ENCODE measurements around the gene PRKD1.

Gene PRKD1

DNA sequence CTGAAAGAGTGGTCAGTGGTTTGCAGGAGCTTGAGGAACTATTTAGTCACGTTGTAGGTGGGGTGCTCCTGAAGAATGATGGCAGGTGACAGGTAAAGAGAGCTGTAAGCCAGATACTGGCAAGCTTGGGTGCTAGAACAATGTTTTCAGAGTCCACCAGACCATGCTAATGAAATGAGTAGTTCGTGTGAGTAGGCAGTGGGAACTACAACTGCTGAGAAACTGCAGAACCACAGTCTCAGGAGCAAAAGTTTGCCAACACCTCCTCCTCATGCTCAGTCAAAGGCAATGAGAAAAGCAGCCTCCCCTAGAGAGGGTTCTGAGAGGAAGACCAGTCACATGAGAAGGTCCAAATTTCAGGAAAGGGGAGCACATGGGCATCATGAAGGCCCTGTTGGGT lies 91.3 kb downstream of the PRKD1 start:
- Histone ChIP-seq H3K27me3 (ENCODE audit: insufficient read depth, poor library complexity, severe bottlenecking) (no peaks in the 10 kb centered on the region), H3K36me3 (ENCODE audit: low read depth) (no peaks in the 10 kb centered on the region), H3K27ac (ENCODE audit: poor library complexity, severe bottlenecking) (no peak overlapping the region), H3K4me1 (ENCODE audit: insufficient read depth, poor library complexity, severe bottlenecking) (no peaks in the 10 kb centered on the region), H3K4me3 (ENCODE audit: severe bottlenecking) (no peak overlapping the region), H3K9me3 (ENCODE audit: severe bottlenecking) (peaks cover 19% of the 10 kb centered on the region)
- ATAC-seq (ENCODE audit: low read depth) = no peak
- no peak for DNase-seq (ENCODE audit: low spot score)
- TF ChIP-seq CTCF (IDR thresholded peaks at IDR 0.05; ENCODE audit: poor library complexity, severe bottlenecking) = no peak

DNA sequence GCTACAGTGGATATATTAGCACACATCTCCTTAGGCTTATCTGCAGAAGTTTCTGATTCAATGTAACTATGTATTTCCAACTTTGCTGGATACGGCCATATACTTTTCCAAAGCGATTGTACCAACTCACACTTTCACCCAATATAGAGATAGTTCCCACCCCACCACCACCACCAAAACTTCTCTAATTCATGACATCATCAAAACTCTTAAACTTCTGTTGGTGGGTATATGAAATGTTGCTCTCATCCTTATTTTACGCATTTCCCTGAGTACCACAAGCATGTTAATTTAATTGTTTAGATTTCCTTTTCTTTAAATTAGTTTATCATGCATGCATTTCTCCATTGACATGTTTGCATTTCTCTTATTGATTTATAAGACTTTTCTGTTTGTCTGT lies 95.6 kb downstream of the PRKD1 start:
- Histone ChIP-seq H3K27me3 (ENCODE audit: insufficient read depth, poor library complexity, severe bottlenecking) (no peaks in the 10 kb centered on the region), H3K4me3 (ENCODE audit: severe bottlenecking) (no peak overlapping the region), H3K4me1 (ENCODE audit: insufficient read depth, poor library complexity, severe bottlenecking) (no peaks in the 10 kb centered on the region), H3K36me3 (ENCODE audit: low read depth) (no peaks in the 10 kb centered on the region), H3K27ac (ENCODE audit: poor library complexity, severe bottlenecking) (no peak overlapping the region), H3K9me3 (ENCODE audit: severe bottlenecking) (no peaks in the 10 kb centered on the region)
- ATAC-seq (ENCODE audit: low read depth) (no peak), DNase-seq (ENCODE audit: low spot score) (no peak)
- no peak for TF ChIP-seq CTCF (IDR thresholded peaks at IDR 0.05; ENCODE audit: poor library complexity, severe bottlenecking)

- TF ChIP-seq CTCF (IDR thresholded peaks at IDR 0.05; ENCODE audit: poor library complexity, severe bottlenecking) = no peak
- no peaks in the 10 kb centered on the region for H3K9me3 ChIP-seq (ENCODE audit: severe bottlenecking)
- H3K4me3 ChIP-seq (ENCODE audit: severe bottlenecking) = no peak overlapping the region
- peaks cover 3% of the 10 kb centered on the region for H3K27me3 ChIP-seq (ENCODE audit: insufficient read depth, poor library complexity, severe bottlenecking)
- DNase-seq (ENCODE audit: low spot score) (no peak), ATAC-seq (ENCODE audit: low read depth) (no peak)
- no peak overlapping the region for H3K27ac ChIP-seq (ENCODE audit: poor library complexity, severe bottlenecking)
- H3K36me3 ChIP-seq (ENCODE audit: low read depth) = no peaks in the 10 kb centered on the region
- no peaks in the 10 kb centered on the region for H3K4me1 ChIP-seq (ENCODE audit: insufficient read depth, poor library complexity, severe bottlenecking)
Measured at GRCh38 chr14:29829851-29830250, 97.8 kb downstream of the PRKD1 start.

- no peaks in the 10 kb centered on the region for H3K36me3 ChIP-seq (ENCODE audit: low read depth)
- H3K4me3 ChIP-seq (ENCODE audit: severe bottlenecking) = no peak overlapping the region
- no peak for ATAC-seq (ENCODE audit: low read depth)
- no peaks in the 10 kb centered on the region for H3K9me3 ChIP-seq (ENCODE audit: severe bottlenecking)
- TF ChIP-seq CTCF (IDR thresholded peaks at IDR 0.05; ENCODE audit: poor library complexity, severe bottlenecking) = no peak
- no peak for DNase-seq (ENCODE audit: low spot score)
- H3K4me1 ChIP-seq (ENCODE audit: insufficient read depth, poor library complexity, severe bottlenecking) = no peaks in the 10 kb centered on the region
- no peak overlapping the region for H3K27ac ChIP-seq (ENCODE audit: poor library complexity, severe bottlenecking)
- peaks cover 24% of the 10 kb centered on the region for H3K27me3 ChIP-seq (ENCODE audit: insufficient read depth, poor library complexity, severe bottlenecking)
Measured at GRCh38 chr14:29823816-29824215, 103.8 kb downstream of the PRKD1 start.

- H3K9me3 ChIP-seq (ENCODE audit: severe bottlenecking) = no peaks in the 10 kb centered on the region
- TF ChIP-seq CTCF (IDR thresholded peaks at IDR 0.05; ENCODE audit: poor library complexity, severe bottlenecking) = no peak
- no peak overlapping the region for H3K27ac ChIP-seq (ENCODE audit: poor library complexity, severe bottlenecking)
- H3K4me1 ChIP-seq (ENCODE audit: insufficient read depth, poor library complexity, severe bottlenecking) = no peaks in the 10 kb centered on the region
- H3K36me3 ChIP-seq (ENCODE audit: low read depth) = no peaks in the 10 kb centered on the region
- H3K27me3 ChIP-seq (ENCODE audit: insufficient read depth, poor library complexity, severe bottlenecking) = peaks cover 24% of the 10 kb centered on the region
- DNase-seq (ENCODE audit: low spot score) (no peak), ATAC-seq (ENCODE audit: low read depth) (no peak)
- H3K4me3 ChIP-seq (ENCODE audit: severe bottlenecking) = no peak overlapping the region
Measured at GRCh38 chr14:29822430-29822709, 105.3 kb downstream of the PRKD1 start.

All from RWPE2 (cell line).